ENCODE results near the gene YDJC.

- TF ChIP-seq CTCF (IDR thresholded peaks at IDR 0.05; ENCODE audit: poor library complexity) (no peak), EZH2 (IDR thresholded peaks at IDR 0.05; ENCODE audit: borderline replicate concordance) (no peak)
Observed at GRCh38 chr22:21628386-21629254, 1.2 kb downstream of the YDJC start.
